ENCODE data around the gene ZNF714.

DNA sequence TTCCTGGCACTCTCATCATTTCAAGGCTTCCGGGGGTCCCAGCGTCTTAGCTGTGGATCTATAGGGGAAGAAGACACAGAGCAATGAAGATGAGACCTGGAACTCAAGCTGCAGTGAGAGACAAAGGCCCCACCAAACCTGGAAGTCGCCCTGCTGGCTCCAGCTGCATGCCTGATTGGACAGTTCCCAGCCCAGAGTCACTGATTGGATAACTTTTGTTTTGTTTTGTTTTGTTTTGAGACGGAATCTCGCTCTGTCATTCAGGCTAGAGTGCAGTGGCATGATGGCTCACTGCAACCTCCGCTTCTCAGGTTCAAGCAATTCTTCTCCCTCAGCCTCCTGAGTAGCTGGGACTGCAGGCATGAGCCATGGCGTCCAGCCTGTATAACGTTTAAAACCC is 53.4 kb downstream of the ZNF714 start:
- no peak for TF ChIP-seq POLR2A (IDR thresholded peaks at IDR 0.05)
- TF ChIP-seq, protein P1, sequence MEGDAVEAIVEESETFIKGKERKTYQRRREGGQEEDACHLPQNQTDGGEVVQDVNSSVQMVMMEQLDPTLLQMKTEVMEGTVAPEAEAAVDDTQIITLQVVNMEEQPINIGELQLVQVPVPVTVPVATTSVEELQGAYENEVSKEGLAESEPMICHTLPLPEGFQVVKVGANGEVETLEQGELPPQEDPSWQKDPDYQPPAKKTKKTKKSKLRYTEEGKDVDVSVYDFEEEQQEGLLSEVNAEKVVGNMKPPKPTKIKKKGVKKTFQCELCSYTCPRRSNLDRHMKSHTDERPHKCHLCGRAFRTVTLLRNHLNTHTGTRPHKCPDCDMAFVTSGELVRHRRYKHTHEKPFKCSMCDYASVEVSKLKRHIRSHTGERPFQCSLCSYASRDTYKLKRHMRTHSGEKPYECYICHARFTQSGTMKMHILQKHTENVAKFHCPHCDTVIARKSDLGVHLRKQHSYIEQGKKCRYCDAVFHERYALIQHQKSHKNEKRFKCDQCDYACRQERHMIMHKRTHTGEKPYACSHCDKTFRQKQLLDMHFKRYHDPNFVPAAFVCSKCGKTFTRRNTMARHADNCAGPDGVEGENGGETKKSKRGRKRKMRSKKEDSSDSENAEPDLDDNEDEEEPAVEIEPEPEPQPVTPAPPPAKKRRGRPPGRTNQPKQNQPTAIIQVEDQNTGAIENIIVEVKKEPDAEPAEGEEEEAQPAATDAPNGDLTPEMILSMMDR (IDR thresholded peaks at IDR 0.05): no peak
